Fibroblast of skin of back (primary cell): Measurements from ENCODE around the gene CAPN11.

Experiments
- DNase-seq: peaks from one replicate; pipeline ENCODE4 v3.0.0-alpha.2; 2013

The CAPN11 gene

GRCh38 chr6:44156494-44157151 lies 2.0 kb upstream of the CAPN11 start:
- DNase-seq: no peak

- DNase-seq: no peak
These were observed 1.5 kb upstream of the CAPN11 start for GRCh38 chr6:44157152-44157521.

GRCh38 chr6:44161997-44162338 lies 3.3 kb downstream of the CAPN11 start:
- peak; percentile 57 for DNase-seq

GRCh38 chr6:44162876-44163625 lies 4.4 kb downstream of the CAPN11 start:
- DNase-seq: no peak

- no peak for DNase-seq
These were observed 7.5 kb downstream of the CAPN11 start for GRCh38 chr6:44166116-44166515.

- DNase-seq: no peak
These were observed 8.1 kb downstream of the CAPN11 start for GRCh38 chr6:44166591-44167184.

GRCh38 chr6:44167567-44167966 lies 8.9 kb downstream of the CAPN11 start:
- no peak for DNase-seq

GRCh38 chr6:44169154-44169553 lies 10.5 kb downstream of the CAPN11 start:
- no peak for DNase-seq

- DNase-seq: no peak
These were observed 11.4 kb downstream of the CAPN11 start for GRCh38 chr6:44169886-44170570.

GRCh38 chr6:44171899-44172546 lies 13.4 kb downstream of the CAPN11 start:
- DNase-seq: no peak

- peak; percentile 69 for DNase-seq
These were observed 14.3 kb downstream of the CAPN11 start for GRCh38 chr6:44172731-44173500.

GRCh38 chr6:44176130-44176761 lies 17.6 kb downstream of the CAPN11 start:
- DNase-seq: no peak

GRCh38 chr6:44176762-44177509 lies 18.3 kb downstream of the CAPN11 start:
- DNase-seq: no peak

GRCh38 chr6:44177691-44178423 lies 19.2 kb downstream of the CAPN11 start:
- peak; percentile 59 for DNase-seq

GRCh38 chr6:44178424-44179071 lies 19.9 kb downstream of the CAPN11 start:
- DNase-seq: no peak

- no peak for DNase-seq
These were observed 20.5 kb downstream of the CAPN11 start for GRCh38 chr6:44179072-44179536.

GRCh38 chr6:44179648-44180047 lies 21.0 kb downstream of the CAPN11 start:
- DNase-seq: no peak

GRCh38 chr6:44180406-44180805 lies 21.8 kb downstream of the CAPN11 start:
- no peak for DNase-seq

GRCh38 chr6:44180886-44181285 lies 22.3 kb downstream of the CAPN11 start:
- DNase-seq: no peak
